GM19397 (cell line): ENCODE measurements around the gene ATG3.
"Not testable (repeated sequence)": the region's sequence is repeated elsewhere in the genome, so short reads cannot be mapped to it uniquely, and the experiment has no call there.

Experiments
- ATAC-seq: cut with Tn5 transposase; IDR thresholded peaks from one replicate; pipeline ENCODE4 v1.9.1; 2021; ENCODE audit warnings: mild to moderate bottlenecking, moderate library complexity; ENCODE audit not compliant: unreplicated experiment

The ATG3 gene

DNA sequence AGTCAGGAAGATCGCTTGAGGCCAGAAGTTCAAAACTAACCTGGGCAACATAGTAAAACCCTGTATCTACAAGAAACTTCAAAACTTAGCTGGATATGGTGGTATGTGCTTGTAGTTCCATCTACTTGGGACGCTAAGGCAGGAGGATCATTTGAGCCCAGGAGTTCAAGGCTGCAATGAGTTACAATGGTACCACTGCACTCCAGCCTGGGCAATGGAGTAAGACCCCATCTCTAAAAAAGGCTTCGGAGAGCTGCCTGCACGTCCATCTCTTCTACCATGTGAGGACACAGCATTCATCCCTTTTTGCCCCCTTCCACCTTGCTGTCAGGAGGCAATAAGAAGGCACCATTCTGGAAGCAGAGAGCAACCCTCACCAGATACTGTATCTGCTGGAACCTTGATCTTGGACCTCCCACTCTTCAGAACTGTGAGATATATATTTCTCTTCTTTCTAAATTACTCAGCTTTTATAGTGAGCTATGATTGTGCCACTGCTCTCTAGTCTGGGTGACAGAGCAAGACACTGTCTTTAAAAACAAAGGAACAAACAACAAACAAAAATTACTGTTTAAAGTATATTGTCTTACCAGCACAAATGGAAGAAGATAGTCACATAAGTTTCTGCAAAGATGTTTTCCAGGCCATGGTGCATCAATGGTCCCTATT is 58.3 kb downstream of the ATG3 start:
- ATAC-seq, result no peak

DNA sequence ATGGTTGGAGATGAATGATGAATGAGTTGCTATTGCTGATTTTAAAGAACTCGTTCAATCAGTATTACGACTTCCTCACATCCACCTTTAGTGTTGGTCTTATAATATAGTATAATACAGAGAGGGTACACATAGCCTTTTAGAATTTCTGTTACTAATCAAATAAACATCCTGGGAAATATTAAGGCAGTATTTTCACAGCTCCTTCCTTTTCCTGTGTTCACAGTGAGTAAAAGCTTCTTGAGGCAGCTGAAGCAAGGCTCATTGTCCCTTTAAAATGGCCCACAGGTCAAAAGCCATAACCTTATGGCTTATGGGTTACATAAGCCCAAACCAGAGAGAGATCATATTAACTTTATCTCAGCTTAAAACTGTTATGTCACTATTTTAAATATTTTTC is 61.1 kb downstream of the ATG3 start:
- no peak for ATAC-seq

DNA sequence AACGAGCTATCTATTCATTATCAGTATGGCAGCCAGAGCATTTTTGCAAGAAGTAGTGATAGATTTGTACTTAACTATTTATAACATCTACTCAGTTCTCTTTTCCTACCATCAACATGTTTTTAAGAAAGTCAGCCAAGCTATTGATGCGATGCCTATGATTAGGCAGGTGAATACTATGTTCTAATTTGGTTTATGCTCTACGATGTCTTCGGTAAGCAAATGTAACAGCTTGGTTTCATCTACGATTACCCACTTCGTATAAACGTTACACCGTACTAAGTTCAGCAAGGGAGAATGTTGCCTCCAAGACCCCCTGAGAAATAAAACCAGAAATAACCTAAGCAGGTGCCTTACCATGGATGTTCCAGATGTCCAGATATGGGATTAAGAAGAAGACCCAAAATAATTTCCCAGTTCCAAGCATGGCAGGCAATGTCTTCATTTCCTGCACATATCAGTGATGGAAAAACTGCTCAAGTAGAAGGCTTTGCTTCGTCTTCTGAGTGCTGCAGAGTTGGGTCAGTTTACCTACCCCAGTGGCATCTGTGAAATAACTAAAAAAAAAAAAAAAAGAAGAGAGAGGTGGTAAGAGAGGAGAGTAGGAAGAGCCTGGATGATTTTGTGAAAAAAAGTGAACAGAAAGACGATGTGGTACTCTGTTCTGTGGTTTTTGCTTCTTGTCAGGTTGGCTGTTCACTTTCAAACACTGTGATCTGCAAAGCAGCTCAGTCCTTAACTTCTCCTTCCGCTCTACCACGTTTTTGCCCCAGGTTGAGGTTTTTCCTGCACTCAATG is 62.6 kb downstream of the ATG3 start, which contains the start of gene BTLA:
BTLA (minus strand) TSS at position 559 of the 798 bp plus-strand sequence; CDS start at position 445, 114 bp downstream.
- ATAC-seq, result no peak

DNA sequence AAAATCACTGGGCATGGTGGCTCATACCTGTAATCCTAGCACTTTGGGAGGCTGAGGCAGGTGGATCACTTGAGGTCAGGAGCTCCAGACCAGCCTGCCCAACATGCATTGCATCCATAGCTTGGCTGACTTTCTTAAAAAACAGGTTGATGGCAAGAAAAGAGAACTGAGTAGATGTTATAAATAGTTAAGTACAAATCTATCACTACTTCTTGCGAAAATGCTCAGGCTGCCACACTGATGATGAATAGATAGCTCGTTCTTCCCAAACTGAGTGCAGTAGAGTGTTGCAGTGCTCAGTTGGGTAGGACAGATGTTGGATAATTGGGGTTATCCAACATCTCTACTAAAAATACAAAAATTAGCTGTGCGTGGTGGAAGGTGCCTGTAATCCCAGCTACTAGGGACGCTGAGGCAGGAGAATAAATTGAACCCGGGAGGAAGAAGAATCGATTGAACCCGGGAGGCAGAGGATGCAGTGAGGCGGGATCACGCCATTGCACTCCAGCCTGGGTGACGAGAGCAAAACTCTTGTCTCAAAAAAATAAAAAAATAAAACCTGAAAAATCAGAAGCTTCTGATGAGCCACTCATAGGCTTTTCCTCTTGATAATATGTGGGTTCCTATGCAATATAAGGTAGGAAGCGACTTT is 63.7 kb downstream of the ATG3 start:
- no peak for ATAC-seq

DNA sequence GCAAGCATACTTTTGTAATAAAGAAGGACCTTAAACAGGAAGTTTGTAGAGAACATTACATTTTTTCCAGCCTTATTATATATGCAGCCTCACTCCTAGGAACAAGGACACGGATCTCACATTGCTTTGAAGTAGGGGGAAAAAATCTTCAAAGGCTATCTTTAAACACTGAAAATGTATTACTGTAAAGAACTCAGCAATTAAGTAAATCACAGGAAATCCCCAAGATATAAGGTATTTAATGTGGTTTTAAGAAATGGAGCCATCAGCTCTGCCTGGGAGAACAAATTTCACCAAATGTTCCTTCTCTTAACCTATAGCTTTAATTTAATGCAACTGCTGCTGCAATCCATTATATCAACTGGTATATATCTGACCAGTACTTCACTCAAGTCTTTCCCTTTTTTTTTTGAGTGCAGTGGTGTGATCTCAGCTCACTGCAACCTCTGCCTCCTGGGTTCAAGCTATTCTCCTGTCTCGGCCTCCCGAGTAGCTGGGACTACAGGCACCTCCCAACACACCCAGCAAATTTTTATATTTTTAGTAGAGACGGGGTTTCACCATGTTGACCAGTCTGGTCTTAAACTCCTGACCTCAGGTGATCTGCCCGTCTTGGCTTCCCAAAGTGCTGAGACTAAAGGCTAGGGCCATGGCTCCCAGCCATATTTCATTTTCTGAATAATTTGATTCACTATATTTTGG is 65.2 kb downstream of the ATG3 start:
- no peak for ATAC-seq

DNA sequence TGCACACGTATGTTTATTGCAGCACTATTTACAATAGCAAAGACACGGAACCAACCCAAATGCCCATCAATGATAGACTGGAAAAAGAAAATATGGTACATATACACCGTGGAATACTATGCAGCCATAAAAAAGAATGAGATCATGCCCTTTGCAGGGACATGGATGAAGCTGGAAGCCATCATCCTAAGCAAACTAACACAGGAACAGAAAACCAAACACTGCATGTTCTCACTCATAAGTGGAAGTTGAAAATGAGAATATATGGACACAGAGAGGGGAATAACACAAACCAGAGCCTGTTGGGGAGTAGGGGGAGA is 67.4 kb downstream of the ATG3 start:
- not testable (repeated sequence) for ATAC-seq

DNA sequence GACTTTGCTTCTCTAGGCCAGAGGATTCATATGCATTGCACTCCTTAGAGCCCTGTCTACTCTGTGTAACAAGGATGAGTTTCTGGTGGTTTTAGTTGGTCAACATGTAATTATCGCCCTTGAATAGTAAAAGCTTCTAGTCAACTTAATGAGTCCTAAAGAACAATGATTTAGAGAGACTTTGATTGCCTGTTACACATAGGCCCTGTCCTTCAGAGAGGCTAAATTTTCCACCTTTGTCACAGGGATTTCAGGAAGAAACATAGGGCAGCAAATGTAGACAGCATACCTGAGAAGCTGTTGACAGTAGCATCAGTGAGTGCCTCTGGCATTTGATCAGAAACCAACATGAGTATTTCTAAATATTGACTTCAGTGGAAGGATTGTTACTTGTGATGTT is 69.6 kb downstream of the ATG3 start:
- no peak for ATAC-seq

DNA sequence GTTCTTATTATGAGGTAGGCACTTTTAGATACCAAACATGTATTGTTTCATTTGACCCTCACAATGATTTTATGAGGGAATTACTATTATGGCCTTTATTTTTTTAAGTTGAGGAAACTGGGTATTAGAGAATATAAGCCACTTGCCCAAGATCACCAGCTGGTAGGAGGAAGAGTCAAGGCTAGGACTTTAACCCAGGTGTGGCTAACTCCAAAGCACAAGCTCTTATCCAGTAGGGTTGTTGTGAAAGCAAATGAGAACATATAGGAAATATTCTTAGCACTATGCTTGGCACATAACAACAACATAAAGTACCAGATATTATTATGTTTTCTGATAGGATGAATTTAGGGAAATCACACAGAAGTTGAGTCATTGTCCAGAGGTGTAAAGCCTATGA is 70.4 kb downstream of the ATG3 start:
- ATAC-seq, result no peak

DNA sequence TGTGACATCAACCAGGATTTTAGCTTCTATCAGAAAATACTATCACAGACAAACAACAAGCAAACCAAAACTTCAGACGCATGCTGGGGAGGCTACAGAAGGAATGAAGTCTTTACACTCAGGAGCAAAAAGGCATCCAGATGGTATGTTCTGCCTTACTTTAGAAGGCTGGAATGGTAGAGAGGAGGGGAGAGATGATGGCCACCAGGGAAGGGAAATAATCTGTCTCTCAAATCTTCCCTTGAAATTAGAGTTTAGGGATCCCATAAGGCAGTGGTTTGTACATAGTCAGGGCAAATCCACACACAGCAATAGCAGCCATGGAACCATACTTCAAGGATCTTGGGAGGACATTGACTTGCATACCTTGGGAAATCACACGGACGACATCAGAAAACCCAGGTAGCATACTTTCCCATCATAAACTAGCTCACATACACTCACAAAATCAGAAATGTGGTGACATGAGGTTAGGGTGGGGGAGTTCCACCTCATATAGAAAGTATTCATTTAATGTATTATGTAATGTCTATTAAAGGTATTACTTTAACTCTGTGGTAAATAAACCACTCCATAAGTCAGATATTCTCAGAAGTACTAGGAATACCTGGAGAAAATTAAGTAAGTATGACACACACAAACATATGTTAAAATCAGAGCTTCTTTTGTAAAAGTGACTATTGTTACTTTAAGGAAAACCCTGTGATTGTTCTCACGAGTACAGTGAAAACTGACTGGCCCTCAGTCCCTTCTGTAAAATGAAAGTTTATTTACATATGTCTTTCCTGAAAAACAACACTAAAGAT is 71.9 kb downstream of the ATG3 start:
- peak; percentile 46 for ATAC-seq

DNA sequence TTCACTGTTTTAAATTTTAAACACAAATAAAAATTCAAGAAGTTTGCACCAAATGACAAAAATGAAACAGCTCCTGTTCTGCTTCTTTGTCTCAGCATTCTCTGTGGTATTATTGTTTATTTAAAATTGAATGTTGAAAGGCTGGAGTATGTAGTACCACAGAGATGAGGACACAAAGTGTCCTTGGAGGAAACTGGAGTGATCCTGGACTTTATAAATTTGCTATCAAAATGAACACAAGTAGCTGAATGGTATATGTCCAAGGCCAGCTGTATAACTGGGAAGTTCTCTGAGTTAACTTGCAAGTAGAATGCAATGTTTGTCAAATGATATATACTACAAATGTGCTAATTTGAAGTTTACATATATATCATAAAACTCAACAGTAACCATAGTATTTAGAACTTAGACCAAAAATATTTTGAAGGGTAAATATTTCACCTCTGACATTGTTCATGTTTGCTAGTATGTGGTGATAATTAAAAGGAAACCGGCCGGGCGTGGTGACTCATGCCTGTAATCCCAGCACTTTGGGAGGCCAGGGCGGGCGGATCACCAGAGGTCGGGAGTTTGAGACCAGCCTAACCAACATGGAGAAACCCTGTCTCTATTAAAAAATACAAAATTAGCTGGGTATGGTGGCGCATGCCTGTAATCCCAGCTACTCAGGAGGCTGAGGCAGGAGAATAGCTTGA is 74.8 kb downstream of the ATG3 start:
- no peak for ATAC-seq

DNA sequence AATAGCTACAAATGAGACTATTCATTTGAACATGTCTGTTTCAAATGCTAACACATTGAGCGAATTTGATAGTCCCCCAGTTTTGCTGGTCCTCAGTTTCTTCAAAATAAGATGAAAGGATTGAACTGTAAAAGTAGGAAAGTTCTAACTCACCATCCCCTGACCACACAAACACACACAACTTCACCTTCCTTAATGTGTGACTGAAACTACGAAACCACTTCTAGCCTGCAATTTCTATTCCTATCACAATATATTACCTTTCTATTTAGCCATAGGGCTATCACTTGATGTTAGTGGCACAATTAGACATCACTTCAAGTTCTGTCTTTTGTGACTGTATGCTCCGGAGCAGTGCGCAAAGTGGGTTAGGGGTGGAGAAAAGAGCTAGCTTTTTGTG is 77.4 kb downstream of the ATG3 start:
- ATAC-seq, result no peak

DNA sequence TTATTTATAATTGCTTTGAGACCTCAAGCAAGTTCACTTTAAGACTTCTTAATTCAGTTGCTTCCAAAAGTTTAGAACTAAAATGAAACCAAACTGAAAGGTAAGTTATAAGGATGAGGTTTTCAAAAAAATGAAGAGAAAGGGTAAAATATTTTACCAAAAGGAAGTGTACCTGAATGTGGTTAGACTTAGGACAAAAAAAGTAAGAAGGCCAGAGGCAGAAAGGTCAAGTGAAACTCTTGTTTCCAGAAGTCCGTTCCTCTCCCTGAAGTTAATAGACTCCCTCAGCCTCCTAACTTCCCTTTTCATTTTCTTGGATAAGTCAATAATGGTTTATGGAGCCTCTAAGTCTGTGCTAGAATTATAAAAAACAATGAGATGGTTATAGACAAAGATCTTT is 79.1 kb downstream of the ATG3 start:
- ATAC-seq, result no peak
